ENCODE results near the gene CBLN3.

CBLN3 gene

DNA sequence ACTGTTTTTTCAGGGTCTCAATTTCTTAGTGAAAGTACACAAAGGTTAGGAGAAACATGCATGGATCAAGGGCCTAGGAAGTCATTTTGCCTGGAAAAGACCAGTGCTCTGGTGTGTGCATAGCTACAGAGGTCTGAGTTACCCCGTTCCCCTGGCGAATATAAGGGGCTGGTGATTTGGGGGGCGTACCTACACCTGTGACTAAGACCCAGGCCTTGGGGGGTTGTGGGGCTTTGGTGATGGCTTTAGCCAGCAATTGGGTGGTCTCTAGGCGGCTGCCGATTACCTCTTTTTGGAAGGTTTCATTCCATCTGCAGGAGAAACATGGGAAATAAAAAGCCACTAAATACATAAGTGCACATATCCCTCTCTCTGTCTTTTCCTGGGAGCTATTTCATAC, 12.0 kb upstream of the CBLN3 start:
- no peak for DNase-seq (ENCODE audit: low read depth, low spot score)
- H3K36me3 ChIP-seq (ENCODE audit: insufficient read depth, low read length) = peaks cover 26% of the 10 kb centered on the region
- H3K27ac ChIP-seq = no peak overlapping the region
- peak overlapping the region; percentile 91 for H3K4me3 ChIP-seq
- H3K9ac ChIP-seq (ENCODE audit: insufficient read length) = peak overlapping the region; percentile 97
- no peaks in the 10 kb centered on the region for H3K9me3 ChIP-seq (ENCODE audit: low read depth, low read length)
- no peak for TF ChIP-seq POLR2AphosphoS5 (IDR thresholded peaks at IDR 0.05; ENCODE audit: borderline replicate concordance, low read depth, low read length)
- TF ChIP-seq EZH2 (IDR thresholded peaks at IDR 0.05) = no peak
- no peak for TF ChIP-seq FOXP2 (optimal IDR thresholded peaks at IDR 0.05; ENCODE audit: control extremely low read depth, extremely low read length, insufficient read depth)

DNA sequence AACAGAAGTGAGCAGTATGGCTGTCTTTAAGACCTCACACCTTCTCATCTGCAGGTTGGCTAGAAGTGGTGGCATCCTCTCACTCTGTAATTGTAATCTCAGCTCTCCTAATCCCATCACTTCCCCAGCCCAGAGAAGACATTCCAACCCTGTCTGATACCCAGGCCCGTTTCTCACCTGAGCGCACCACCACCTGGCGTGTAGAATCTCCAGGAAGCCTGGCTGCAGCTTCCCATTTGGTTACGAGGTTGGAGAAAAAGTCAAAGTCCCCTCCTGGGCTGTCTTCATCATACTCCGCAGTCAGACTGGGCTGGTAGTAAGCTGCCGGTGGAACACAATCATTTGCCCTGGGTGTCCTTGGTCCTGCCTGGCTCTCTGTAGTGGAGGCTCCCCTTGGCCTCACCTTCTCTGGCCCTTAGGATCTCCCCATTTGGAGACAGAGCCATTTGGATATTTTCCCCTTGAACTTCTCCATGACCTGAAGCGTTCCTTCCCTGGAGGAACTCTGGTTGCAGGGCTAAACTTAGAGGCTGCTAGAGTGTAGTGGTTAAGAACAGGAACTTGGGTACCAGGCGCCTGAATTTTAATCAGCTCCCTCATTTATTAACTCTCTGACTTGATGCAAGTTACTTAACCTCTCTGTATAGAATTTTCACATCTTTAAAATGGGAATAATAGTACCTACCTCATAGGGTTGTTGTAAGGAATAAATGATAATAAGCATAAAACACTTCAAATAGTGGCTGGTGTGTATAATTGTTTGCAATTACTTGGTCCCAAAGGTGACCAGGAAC, 11.3 kb upstream of the CBLN3 start:
- peak overlapping the region; percentile 91; the same call in 1 of the 2 replicates for H3K4me3 ChIP-seq
- TF ChIP-seq EZH2 (IDR thresholded peaks at IDR 0.05) (no peak), FOXP2 (optimal IDR thresholded peaks at IDR 0.05; ENCODE audit: control extremely low read depth, extremely low read length, insufficient read depth) (no peak), POLR2AphosphoS5 (IDR thresholded peaks at IDR 0.05; ENCODE audit: borderline replicate concordance, low read depth, low read length) (no peak)
- H3K27ac ChIP-seq = no peak overlapping the region
- H3K9ac ChIP-seq (ENCODE audit: insufficient read length) = peak overlapping the region; percentile 97
- H3K9me3 ChIP-seq (ENCODE audit: low read depth, low read length) = no peaks in the 10 kb centered on the region
- DNase-seq (ENCODE audit: low read depth, low spot score) = no peak
- peaks cover 26% of the 10 kb centered on the region for H3K36me3 ChIP-seq (ENCODE audit: insufficient read depth, low read length)

DNA sequence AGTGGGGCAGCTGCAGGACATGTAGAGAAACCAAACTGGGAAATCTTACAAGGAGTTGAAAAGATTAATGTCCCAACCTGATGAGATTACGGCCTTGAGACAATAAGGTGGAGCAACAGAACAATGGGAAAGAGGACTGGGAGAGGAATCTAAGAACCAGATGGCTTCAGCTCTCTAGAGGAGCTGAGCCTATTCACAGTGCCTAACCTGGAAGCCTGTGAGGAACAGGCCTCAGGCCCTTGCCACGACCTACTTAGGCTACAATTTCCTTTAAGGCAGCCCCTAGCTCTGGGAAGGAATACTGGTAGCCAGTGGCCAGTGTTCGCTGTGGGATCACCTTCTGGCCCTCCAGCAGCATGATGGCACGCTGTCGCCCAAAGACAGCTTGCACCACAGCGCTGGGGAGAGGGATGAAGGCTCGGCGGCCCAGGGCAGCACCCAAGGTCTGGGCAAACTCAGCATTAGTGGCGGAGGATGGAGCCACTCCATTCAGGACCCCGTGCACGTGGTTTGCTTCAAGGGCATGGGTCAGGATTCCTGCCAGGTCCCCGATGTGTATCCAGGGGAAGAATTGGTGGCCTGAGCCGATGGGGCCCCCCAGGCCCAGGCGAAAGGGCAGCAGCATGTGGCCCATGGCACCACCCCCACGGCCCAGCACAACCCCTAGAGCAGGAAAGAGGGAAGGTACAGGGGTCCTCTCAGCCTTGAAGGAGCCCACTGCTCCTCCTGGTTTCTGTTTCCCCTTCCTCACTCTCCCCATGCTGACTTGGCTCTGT, 10.6 kb upstream of the CBLN3 start:
- H3K9me3 ChIP-seq (ENCODE audit: low read depth, low read length) = no peaks in the 10 kb centered on the region
- H3K4me3 ChIP-seq = no peak overlapping the region
- no peak for DNase-seq (ENCODE audit: low read depth, low spot score)
- no peak overlapping the region for H3K27ac ChIP-seq
- H3K36me3 ChIP-seq (ENCODE audit: insufficient read depth, low read length) = peaks cover 26% of the 10 kb centered on the region
- no peak overlapping the region for H3K9ac ChIP-seq (ENCODE audit: insufficient read length)
- TF ChIP-seq POLR2AphosphoS5 (IDR thresholded peaks at IDR 0.05; ENCODE audit: borderline replicate concordance, low read depth, low read length) (peak; percentile 28; the same call in 1 of the 2 replicates), EZH2 (IDR thresholded peaks at IDR 0.05) (no peak)

DNA sequence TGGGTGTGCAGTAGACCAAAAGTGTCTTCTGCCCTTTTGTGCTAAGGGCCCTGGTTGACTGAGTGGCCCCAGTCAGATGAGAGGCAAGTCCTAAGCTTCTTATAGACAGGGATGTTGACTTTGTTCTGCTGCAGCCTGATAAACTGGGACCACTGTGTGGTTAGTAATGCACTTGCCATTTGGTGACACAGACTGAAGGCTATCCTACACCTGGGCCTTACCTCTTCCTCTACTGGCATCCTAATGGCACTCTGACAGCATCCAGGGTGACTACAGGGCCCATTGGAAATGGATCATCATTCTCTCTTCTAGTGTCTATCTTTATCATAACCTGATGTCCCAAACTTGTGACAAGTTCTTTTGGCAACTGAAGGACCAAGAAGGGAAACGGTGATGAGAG, 9.8 kb upstream of the CBLN3 start:
- no peak overlapping the region for H3K4me3 ChIP-seq
- no peak overlapping the region for H3K27ac ChIP-seq
- DNase-seq (ENCODE audit: low read depth, low spot score) = no peak
- peaks cover 26% of the 10 kb centered on the region for H3K36me3 ChIP-seq (ENCODE audit: insufficient read depth, low read length)
- TF ChIP-seq EZH2 (IDR thresholded peaks at IDR 0.05) (no peak), POLR2AphosphoS5 (IDR thresholded peaks at IDR 0.05; ENCODE audit: borderline replicate concordance, low read depth, low read length) (no peak), FOXP2 (optimal IDR thresholded peaks at IDR 0.05; ENCODE audit: control extremely low read depth, extremely low read length, insufficient read depth) (no peak)
- H3K9ac ChIP-seq (ENCODE audit: insufficient read length) = no peak overlapping the region
- no peaks in the 10 kb centered on the region for H3K9me3 ChIP-seq (ENCODE audit: low read depth, low read length)

DNA sequence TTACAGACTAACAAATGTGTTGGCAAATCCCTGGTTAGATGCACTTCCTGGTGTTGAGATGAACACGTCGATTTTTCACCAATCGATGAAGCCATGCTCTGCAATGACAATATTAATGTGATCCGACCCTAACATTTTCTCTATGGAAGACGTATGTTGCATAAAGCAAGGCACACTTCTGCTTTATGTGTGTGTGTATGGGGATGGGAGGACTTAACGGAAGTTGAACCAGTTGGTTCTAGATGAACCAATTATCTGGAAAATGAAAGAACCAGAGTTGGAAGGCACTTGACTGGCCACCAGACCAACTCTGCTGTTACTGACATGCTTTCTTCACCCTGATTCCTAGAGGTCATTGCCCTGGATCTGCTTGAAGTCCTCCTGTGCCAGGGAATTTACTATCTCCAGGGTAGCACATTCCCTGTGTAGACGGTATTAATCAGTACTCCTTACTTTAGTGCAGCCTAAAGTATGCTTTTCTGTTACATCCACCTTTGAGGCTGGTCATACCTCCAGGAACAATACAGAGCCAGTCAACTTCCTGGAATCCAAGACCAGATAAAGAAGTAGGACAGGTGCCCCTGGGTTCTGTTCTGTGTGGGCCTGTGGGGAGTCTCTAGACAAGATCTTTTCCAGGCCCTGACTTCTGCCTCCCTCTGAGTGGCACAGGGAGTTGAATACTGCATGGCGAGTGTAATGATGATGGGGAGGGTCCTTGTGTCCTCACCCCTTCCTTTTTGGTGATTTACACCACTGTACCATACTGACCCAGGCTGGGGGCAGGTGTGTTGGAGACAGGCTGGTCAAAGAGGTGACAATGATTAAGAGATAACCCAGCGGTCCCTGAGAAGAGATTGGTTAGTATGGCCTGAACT, 9.0 kb upstream of the CBLN3 start:
- Histone ChIP-seq H3K36me3 (ENCODE audit: insufficient read depth, low read length) (peaks cover 26% of the 10 kb centered on the region), H3K9me3 (ENCODE audit: low read depth, low read length) (no peaks in the 10 kb centered on the region), H3K4me3 (no peak overlapping the region), H3K9ac (ENCODE audit: insufficient read length) (no peak overlapping the region), H3K27ac (no peak overlapping the region)
- DNase-seq (ENCODE audit: low read depth, low spot score) = no peak
- no peak for TF ChIP-seq FOXP2 (optimal IDR thresholded peaks at IDR 0.05; ENCODE audit: control extremely low read depth, extremely low read length, insufficient read depth)
- TF ChIP-seq EZH2 (IDR thresholded peaks at IDR 0.05) = no peak

DNA sequence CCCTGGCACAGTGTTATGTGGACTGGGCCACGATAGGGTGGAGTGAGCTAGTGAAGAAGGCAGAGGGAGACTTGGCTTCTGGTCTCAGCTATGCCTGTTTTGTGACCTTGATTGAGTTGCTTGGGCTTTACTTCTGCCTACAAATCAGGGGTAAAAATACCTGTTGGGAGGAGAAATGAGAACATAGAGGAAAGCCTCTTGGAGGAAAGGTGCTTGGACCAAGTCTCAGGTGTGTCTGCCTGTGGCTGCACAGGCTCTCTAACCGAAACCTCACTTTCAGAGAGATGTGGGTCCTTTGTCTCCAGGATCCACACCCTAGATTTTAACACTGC, 8.2 kb upstream of the CBLN3 start:
- Histone ChIP-seq H3K36me3 (ENCODE audit: insufficient read depth, low read length) (peaks cover 30% of the 10 kb centered on the region), H3K27ac (no peak overlapping the region)
- TF ChIP-seq POLR2AphosphoS5 (IDR thresholded peaks at IDR 0.05; ENCODE audit: borderline replicate concordance, low read depth, low read length) (0 out of 2 replicates have a peak, but pooled peaks have one; percentile 22), EZH2 (IDR thresholded peaks at IDR 0.05) (no peak), FOXP2 (optimal IDR thresholded peaks at IDR 0.05; ENCODE audit: control extremely low read depth, extremely low read length, insufficient read depth) (no peak)

DNA sequence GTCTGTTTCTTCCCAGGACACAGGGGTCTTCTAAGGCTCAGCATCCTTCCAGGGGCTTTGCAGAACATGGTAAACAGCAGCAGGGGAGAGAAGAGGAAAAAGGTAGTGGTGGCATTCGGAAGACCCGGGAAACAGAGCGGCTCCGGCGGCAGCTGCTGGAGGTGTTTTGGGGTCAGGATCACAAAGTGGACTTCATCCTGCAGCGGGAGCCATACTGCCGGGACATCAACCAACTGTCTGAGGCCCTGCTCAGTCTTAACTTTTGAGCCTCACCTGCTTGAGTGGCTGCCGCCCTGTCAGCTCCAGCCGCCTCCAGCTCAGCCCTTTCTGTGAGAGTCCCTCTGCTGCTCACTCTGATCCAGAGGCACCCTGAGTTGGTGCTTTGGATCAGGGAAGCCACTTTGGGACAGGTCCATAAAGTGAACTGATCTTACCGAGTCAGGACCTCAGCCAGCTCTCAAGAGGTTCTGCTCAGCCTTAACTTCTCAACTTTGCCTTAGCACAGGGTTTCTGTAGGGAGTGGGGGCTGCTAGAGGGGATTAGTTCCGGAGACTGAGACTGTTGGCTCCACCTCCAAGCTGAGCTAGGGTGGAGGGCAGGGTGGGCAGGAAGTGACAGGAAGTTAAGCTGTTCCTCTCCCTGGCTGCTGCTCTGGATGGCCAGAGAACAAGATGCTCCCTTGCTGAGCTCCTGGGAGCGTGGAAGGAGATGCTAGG, 7.7 kb upstream of the CBLN3 start:
- Histone ChIP-seq H3K27ac (no peak overlapping the region), H3K9me3 (ENCODE audit: low read depth, low read length) (no peaks in the 10 kb centered on the region), H3K36me3 (ENCODE audit: insufficient read depth, low read length) (peaks cover 30% of the 10 kb centered on the region), H3K9ac (ENCODE audit: insufficient read length) (no peak overlapping the region), H3K4me3 (no peak overlapping the region)
- no peak for TF ChIP-seq POLR2AphosphoS5 (IDR thresholded peaks at IDR 0.05; ENCODE audit: borderline replicate concordance, low read depth, low read length)
- no peak for TF ChIP-seq FOXP2 (optimal IDR thresholded peaks at IDR 0.05; ENCODE audit: control extremely low read depth, extremely low read length, insufficient read depth)
- no peak for TF ChIP-seq EZH2 (IDR thresholded peaks at IDR 0.05)
- no peak for DNase-seq (ENCODE audit: low read depth, low spot score)

More for the DNA sequence above, 8.2 kb upstream of the CBLN3 start:
- Histone ChIP-seq H3K9ac (ENCODE audit: insufficient read length) (no peak overlapping the region), H3K9me3 (ENCODE audit: low read depth, low read length) (no peaks in the 10 kb centered on the region), H3K4me3 (no peak overlapping the region)
- no peak for DNase-seq (ENCODE audit: low read depth, low spot score)

Measured in SK-N-MC (cell line).